ENCODE data around the gene CAST.

CAST gene, protein sequence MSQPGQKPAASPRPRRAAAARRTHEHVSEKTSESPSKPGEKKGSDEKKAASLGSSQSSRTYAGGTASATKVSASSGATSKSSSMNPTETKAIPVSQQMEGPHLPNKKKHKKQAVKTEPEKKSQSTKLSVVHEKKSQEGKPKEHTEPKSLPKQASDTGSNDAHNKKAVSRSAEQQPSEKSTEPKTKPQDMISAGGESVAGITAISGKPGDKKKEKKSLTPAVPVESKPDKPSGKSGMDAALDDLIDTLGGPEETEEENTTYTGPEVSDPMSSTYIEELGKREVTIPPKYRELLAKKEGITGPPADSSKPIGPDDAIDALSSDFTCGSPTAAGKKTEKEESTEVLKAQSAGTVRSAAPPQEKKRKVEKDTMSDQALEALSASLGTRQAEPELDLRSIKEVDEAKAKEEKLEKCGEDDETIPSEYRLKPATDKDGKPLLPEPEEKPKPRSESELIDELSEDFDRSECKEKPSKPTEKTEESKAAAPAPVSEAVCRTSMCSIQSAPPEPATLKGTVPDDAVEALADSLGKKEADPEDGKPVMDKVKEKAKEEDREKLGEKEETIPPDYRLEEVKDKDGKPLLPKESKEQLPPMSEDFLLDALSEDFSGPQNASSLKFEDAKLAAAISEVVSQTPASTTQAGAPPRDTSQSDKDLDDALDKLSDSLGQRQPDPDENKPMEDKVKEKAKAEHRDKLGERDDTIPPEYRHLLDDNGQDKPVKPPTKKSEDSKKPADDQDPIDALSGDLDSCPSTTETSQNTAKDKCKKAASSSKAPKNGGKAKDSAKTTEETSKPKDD

DNA sequence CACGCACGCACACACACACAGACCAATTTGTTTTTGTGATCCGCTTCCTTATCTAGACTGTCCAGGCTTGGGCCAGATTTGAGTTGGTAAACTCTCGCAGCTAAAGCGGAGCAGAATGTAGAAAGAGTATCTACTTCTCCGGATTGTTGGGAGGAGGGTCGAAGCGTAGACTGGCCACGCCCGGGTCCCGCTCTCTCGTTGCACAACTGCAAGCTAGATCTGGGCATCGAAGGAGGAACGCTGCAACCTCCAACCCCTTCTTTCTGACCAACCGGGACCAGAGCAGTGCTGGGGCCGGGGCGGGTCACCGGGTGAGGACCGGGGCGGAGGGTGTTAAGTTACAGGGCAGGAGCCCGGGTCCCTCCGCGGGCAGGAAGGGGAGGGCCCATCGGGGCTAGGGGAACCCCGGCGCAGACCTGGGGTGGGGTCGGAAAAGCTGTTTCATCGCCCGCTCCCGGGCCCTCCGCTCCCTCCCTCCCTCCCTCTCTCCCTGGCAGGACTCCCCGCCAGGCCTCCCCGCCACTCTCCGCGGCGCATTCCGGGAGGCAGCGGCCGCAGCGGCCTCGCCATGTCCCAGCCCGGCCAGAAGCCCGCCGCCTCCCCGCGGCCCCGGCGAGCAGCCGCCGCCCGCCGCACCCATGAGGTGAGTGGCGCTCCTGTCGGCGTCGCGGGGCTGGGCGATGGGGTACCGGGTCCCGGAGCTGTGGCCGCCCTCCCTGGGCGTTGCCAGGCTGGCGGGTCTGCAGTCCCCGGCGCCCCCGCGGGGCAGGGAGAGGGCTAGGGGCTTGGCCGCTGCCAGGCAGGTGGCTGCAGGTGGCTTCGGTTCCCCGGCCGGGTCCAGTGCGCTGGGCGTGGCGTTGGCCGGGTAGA, at the start of gene CAST:
CAST (plus strand) TSS at position 522 of the 870 bp plus-strand sequence; CDS start at position 569, 47 bp downstream.
- in situ Hi-C loops (cut with MboI; ENCODE audit: low sequenced_read_pairs), result no loop called here

DNA sequence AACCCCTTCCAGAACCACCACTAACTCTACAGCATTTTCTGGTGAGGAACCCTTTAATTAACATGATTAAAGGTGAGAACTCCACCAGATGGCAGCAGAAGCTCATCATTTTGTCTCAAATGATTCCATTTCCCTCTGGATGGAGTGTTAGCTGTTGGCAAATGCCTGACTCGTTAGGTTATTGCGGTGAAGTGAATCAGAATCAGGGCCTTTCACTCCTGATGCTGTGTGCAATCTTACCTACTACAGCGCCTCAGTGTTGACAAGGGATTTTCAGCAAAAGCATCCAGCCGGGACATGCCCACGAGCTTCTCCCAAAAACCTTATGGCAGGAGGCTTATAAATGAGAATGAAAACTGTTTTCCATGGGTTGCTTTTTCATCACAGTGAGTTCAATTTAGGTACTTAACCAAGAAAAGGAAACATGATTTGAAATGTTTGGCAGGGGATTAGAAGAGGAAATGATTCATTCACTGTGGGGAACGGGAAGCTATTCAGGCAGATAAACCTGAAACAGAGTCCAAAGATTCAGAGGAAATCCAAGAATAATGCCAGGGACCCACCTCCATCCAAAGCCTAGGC, 48.0 kb upstream of the CAST start:
- in situ Hi-C loops (cut with MboI; ENCODE audit: low sequenced_read_pairs), result loop anchor here (25.0 kb wide), 1 partner anchor 252 kb away; no protein-coding TSS in a partner anchor

DNA sequence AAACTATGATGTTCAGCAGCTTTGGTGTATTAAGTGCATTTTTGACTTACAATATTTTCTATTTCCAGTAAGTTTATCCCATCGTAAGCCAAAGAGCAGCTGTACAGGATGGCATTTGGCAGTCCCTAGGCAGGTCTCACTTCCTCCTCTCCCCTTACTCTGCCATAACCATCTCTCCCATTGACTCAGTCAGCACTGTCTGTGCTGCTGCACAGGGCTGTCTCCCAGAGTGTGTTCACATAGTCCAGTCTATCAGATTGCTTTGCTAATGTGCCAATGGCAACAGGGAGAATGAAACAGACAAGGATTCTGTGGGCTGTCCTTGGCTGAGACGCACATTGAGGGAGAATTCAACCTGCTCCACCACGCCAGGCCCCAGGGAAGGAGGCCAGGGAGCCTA, 47.0 kb upstream of the CAST start:
- in situ Hi-C loops (cut with MboI; ENCODE audit: low sequenced_read_pairs), result loop anchor here (25.0 kb wide), 1 partner anchor 253 kb away; no protein-coding TSS in a partner anchor

DNA sequence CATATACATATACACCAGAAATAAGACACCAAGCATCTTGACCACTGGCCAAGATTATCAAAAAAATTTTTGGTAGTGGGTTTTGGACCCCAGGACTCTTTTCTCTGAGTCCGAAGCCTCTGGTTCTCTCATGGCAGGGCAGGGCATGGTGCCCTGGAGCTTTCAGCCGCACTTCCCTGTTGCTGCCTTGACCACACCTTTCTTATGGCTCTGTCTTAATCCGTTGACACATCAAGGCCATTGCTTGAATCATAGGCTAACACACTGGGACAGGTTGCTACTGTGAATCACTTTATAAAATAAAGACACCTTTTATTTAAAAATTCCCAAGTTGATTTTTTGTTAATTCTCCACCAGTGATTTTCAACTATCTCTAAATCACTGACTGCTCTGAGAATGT, 45.4 kb upstream of the CAST start:
- in situ Hi-C loops (cut with MboI; ENCODE audit: low sequenced_read_pairs), result loop anchor here (25.0 kb wide), 1 partner anchor 254 kb away; no protein-coding TSS in a partner anchor

DNA sequence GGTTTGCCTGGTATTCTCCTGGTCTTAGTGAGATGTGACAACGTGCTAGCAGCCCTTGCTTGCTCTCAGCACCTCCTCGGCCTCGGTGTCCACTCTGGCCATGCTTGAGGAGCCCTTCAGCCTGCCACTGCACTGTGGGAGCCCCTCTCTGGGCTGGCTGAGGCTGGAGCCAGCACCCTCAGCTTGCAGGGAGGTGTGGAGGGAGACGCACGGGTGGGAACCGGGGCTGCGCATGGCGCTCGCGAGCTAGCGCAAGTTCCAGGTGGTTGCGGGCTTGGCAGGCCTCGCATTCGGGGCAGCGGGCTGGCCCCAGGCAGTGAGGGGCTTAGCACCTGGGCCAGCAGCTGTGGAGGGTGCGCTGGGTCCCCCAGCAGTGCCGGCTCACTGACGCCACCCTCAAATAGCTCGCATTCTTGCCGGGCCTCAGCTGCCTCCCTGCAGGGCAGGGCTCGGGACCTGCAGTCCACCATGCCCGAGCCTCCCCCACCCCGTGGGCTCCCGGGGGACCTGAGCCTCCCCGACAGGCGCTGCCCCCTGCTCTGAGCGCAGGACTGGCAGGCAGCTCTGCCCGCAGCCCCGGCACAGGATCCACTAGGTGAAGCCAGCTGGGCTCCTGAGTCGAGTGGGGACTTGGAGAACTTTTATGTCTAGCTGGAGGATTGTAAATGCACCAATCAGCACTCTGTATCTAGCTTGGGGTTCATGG, 43.7 kb upstream of the CAST start:
- in situ Hi-C loops (cut with MboI; ENCODE audit: low sequenced_read_pairs), result loop anchor here (25.0 kb wide), 1 partner anchor 256 kb away; no protein-coding TSS in a partner anchor

DNA sequence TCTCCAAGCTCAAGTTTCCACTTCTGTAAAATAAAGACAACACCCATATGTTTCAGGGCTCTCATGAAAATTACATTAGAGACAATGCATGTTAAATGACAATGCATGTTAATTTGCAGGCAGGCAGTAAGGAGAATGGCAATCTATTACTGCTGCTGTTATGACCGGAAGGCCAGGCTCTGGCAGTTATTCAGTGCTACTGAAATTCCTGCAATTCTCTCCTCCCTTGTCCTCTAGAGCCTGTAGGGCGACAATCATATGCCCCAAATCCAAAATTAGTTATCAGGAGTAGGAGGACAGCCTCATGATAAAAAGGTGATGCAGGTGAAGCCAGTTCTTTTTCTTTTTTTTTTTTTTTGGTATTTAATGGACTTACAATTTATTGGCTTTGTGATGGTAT, 42.2 kb upstream of the CAST start:
- in situ Hi-C loops (cut with MboI; ENCODE audit: low sequenced_read_pairs), result loop anchor here (25.0 kb wide), 1 partner anchor 258 kb away; no protein-coding TSS in a partner anchor

DNA sequence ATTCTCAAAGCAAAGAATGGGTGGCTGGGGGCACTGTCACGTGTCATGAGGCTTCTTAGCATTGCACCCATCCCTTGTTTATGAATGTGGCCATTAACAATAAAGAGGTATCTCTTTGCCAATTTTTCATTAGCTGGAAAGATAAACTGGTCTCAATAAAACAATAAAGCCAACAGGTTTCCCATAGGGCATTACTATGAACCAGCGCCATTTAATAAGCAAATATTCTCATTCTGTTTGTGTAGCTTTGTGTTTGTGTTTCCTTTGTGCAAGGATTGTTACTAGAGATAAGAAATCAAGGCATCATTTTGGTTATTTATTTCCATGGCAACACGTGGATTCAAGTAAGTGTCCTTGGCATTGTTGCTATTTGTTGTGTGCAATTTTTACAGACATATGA, 37.6 kb upstream of the CAST start:
- in situ Hi-C loops (cut with MboI; ENCODE audit: low sequenced_read_pairs), result loop anchor here (25.0 kb wide), 1 partner anchor 262 kb away; no protein-coding TSS in a partner anchor

DNA sequence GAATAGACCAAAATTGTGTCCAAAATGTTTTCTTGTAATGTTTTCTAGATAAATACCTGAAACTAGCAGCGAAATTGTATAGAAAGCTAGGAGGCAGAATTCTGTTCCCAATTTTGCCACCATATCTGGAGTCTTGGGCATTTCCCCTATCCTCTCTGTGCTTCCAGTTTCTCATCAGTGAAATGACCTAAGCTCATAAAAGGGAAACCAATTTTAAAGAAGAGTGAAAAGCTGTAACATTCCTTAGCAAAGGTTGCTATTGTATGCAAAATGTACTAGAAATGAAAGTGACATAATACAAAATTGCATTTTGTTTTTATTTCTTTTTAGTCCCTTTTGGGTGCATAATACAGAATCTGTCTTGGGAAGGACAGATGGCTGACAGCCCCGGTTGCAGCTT, 36.8 kb upstream of the CAST start:
- in situ Hi-C loops (cut with MboI; ENCODE audit: low sequenced_read_pairs), result no loop called here

DNA sequence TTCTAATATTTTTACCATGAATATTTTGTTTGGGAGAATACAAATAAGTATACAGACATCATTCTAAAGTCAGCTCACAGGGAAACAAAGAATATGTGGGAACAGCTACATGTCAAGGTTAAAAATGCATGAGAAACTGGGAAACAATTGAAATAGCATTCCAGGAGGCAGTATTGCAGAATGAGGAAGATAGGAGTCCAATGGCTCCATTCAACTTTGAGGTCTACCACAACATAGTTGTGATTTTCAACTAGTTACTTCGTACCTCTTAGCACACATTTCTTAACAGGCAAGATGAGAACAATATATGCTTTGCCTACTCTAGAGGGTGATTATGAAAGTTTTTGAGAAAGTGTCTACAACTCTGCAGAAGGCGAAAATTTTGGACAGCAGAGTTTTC, 35.2 kb upstream of the CAST start:
- in situ Hi-C loops (cut with MboI; ENCODE audit: low sequenced_read_pairs), result no loop called here

DNA sequence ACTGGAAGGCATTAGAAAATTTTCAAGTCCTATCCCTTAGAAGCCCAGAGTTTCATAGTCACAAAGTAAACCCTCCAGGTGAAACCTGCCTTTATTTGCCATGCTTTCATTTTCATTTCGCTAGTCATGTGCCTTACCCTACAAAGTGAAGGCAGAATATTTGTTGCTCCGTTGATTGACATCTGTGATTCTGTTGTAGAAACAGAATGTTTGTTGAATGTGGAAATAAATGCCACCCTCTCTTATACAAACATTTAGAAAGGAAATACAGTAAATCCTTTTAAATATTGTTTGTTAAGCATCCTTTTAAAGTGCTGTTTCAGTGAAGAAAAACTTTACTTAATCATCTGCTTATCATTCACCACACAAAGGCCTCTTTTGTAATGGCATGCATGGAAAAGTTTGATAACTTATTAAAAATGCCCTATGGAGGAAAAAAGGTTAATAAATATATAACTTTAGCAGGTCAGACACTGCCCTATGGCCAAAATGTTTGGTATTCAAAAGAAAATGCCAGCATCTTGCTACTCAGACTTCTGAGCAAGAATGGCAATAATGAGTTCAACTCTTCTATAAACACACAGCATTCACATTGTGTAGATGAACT, 34.3 kb upstream of the CAST start:
- in situ Hi-C loops (cut with MboI; ENCODE audit: low sequenced_read_pairs), result no loop called here

DNA sequence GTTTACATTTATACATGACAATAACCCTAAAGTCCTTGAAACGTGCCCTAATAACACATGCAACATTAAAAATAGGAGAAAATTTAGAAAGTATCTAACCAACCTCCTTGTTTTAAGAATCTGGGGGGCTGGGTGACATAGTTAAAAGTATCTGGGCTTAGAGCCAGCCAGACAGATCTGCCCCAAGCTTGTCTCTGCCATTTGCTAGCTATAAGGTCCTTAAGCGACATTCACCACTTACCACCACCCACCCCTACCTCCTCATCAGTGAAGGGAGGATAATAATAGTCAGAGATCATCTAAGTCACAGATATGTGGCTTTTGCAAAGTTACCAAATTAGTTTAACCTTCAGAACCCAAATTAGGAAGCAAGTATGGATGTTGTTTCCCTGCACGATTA, 33.8 kb upstream of the CAST start:
- in situ Hi-C loops (cut with MboI; ENCODE audit: low sequenced_read_pairs), result no loop called here

DNA sequence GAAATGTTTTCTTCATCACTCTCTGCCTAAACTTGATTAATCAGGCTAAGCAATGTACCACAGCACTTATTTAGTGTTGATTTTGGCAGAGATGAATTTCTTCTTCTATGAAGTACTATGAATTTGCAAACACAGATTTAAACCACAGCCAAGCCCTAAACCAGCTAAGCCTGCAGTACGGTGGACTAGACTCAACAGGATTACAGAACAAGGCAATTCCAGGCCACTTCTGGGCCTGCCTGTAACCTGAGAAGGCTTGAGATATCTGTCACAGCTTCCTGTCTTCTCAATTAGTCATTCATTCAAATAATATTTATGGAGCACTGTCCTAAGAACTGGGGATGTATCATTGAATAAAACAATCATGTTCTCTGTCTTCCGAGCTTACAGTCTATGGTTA, 32.4 kb upstream of the CAST start:
- in situ Hi-C loops (cut with MboI; ENCODE audit: low sequenced_read_pairs), result no loop called here

DNA sequence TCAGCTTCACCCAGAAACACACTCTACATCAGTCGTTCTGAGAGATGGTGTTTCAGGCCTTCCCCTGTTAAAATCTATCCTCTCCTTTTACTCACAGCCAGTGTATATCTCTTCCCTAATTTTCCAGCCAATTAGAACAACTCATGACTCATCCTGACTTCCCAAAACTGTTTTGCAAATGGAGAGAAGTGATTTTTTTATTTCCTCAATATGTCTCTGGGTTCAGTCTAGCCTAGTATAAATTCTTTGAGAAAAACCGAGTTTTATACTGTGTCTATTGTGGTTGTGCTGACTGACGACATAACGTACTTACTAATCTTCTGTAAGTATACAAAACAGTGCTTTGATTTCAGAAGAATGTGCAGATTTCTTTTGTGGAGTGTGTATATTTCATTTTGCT, 28.4 kb upstream of the CAST start:
- in situ Hi-C loops (cut with MboI; ENCODE audit: low sequenced_read_pairs), result no loop called here

DNA sequence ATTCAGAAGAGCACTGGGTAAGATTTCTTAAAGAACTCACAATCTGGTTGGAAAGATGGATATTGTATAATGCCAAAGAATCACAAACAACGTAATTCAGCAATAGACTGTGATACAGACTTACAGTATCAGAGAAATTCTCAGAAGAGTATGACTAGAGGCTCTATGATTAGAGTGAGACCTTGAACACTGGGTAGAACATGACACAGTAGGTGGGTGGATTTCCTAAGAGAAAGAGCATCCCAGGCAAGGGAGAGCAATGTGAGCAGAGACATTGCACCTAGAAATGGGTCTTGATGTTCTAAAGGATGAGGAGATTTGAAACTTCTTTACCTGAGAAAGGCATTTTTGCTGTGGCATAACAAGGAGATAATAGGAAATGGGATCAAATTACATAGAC, 27.3 kb upstream of the CAST start:
- in situ Hi-C loops (cut with MboI; ENCODE audit: low sequenced_read_pairs), result no loop called here

DNA sequence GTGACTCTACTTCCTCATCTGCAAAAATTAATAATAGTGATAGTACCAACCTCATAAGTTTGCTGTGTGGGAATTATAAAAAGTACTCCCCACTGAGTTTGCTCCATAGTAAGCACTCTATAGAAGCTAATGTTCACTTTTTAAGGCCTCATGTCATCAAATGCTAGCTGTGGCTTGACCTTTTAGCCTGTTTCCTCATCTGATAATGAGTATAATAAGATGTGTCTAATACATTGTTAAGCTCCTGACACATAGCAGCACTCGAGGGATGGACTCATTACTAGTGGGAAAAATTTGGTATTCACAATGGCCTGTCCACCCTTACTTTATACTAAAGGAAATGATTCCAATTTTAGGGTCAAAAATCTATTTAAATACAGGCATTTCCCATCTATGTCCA, 26.1 kb upstream of the CAST start:
- in situ Hi-C loops (cut with MboI; ENCODE audit: low sequenced_read_pairs), result no loop called here

DNA sequence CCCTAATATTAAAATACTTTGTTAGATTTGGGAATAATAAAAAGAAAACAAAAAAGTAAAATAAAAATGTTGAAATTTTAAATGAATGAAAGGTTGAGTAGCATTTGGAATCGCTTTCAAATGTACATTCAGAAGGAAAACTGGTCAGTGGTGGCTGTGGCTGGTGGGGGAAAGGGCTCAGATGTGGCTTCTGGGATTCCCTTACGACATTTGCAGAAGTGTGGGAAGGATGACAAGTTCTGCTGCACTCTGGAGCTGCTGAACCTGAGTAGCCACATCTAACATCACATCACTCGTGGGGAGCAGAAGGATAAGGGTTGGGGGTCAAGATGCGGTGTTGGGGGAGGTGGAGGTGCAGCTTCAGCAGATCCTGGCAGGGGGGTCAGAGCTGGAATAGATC, 25.6 kb upstream of the CAST start:
- in situ Hi-C loops (cut with MboI; ENCODE audit: low sequenced_read_pairs), result no loop called here

DNA sequence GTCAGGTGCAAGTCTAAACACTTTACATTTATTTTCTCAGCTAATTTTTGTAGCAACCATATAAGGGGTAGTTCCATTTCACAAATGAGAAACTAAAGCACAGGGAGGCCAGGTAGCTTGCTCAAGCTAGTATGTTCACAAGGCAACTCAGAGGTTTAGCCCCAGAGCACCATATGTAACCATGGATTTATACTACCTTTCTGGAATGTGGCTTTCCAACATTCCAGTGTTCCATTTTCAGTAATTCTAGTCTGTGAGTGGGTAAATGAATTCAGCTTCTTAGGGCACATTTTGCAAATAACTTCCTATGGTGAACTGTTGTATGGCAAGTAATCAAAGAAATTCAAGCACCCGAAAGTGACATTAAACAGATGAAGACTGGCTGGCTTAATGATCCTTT, 25.0 kb upstream of the CAST start:
- in situ Hi-C loops (cut with MboI; ENCODE audit: low sequenced_read_pairs), result no loop called here

DNA sequence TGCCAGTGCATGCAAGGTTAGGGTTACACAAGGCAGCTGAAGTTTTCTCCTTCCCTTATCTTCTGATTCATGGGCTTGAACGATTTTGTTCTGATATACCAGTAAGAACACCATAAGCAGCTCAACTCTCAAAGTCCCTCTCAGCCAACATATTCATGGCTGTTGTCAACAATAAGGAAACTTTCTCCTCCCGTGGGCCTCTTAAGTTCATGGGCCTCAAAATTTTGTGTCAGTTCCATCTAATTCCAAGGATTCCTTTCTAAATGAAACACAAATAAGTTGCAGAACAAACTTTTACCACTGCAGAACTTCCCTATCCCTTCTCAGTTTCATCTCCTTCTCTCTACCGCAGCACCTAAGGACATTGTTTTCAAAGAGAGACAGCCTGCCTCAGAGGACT, 23.6 kb upstream of the CAST start:
- in situ Hi-C loops (cut with MboI; ENCODE audit: low sequenced_read_pairs), result no loop called here

DNA sequence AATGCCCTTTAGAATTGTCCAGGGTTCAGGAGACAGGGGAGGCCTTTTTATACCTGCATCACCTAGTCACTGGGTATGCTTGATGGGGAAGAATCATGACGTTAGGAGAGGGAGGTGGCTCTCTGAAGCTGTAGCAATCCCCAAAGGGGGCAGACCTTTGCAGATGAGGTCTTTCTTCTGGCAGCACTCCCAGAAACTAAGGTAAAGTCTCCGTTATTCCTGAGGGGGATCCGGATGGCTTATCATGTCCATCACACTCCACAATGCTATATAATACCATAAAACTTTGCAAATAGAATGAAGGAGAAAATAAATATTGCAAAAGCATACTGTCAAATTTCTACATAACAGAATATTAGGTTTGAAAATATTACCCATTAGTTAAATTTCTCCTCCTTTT, 21.5 kb upstream of the CAST start:
- in situ Hi-C loops (cut with MboI; ENCODE audit: low sequenced_read_pairs), result no loop called here
